ENCODE data around the gene HADHA. TPM values are rescaled to one million over a fixed set of nuclear protein-coding genes. Genes with fewer than 3 reads are reported as not detected.

Gene HADHA
- 116 and 132 TPM in 2 replicates for total RNA-seq

DNA sequence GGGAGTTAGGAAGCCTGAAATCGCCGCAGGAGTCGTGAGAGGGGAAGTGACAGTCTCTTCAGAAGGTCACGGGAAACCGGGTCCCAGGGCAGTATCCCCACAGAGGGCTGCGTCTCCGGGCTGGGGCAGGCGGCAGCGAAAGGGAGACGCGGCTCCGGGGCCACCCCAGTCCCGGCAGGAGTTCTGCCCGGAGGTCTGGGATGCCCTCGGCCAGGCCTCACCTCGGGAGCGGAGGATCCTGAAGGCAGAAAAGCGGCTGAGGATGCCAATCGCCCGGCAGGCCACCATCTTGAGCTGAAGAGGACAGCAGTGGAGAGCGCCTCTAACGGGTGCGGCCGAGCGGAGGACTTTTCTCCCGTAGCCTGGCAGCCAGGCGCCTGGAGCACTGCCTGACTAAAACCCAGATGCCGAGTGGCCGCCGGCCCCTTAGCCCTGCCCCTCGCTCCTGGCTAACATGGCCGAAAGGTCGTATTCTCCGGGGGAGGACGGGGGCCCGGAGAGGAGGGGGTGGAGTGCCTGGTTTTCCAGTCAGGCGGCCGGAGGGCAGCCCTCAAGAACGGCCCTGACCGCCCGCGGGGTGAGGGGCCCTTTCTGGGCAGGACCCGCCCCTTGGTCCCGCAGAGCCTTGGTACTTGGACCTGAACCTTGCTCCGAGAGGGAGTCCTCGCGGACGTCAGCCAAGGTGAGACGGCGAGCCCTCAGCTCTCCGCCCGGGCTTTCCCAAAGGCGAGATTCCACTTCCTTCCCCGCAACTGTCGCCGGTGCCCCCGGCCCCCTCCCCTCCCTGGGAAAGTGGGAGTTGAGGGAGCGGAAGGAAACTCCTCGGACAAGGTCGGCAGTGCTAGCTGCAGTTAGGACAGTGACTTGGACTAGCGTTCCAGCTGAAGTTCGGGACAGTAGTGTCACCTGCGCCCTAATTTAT lies at the start of gene HADHA, which contains the start of gene HADHB:
TSS of gene HADHA (minus strand) at position 324 of the 922 bp plus-strand sequence. CDS start at position 288, 36 bp downstream.
TSS of gene HADHB (plus strand) at position 631 of the 922 bp plus-strand sequence. CDS start 9,316 bp downstream, outside the sequence.

DNA sequence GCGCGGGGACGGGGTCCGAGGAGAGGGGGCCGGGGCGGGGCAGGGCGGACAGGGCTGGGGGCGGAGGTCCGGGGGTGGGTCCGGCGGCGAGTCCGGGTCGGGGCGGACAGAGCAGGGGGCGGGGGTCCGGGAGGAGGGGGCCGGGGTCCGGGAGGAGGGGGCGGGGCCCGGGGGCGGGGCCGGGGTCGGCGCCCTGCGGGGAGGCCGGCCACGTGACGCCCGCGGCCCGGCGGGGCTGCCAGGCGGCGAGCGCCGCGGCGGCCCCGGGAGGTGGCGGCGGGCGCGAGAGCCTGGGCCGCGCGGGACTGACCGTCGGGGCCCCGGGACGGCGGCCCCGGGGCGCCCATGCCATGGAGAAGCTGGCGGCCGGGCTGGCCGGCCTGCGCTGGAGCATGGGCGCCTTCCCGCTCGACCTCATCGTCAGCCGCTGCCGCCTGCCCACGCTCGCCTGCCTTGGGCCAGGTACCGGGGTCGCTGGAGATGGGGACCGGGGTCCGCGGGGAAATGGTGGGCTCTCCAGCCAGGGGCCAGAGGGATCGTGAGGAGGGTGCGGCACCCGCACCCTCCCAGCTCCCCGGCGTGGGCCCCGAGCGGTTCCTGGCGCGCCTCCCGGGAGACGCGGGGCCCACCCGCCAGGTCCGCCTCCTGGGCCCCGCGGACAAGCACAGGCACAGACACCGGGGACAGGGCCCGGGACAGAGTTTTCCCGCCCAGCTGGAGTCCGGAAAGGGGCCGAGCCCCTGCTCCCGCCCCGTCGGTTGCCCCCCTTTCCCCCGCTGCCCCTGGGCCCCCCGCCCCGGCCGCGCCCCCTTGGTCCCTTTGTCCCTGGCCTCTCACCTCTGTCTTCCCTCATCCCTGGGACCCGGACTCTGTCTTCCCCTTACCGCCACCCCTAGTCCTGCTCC lies 71.3 kb downstream of the HADHA start, which contains the start of gene GAREM2:
TSS of gene GAREM2 (plus strand) at position 218 of the 905 bp plus-strand sequence. CDS start at position 351, 133 bp downstream.

Other genes with a start within 250 kb of the HADHA start
- 94.6 and 105 TPM in 2 replicates for gene RAB10, start 210.5 kb downstream of the HADHA start, total RNA-seq
- 5.3 and 6.0 TPM in 2 replicates for gene GAREM2, start 71.5 kb downstream of the HADHA start, total RNA-seq
- gene HADHB, start 307 bp upstream of the HADHA start, total RNA-seq = 108 and 114 TPM in 2 replicates
- 6.3 and 11.0 TPM in 2 replicates for gene SELENOI, start 101.5 kb upstream of the HADHA start, total RNA-seq
- not detected in 2 replicates for gene ADGRF3, start 102.2 kb upstream of the HADHA start, total RNA-seq
- not detected in 2 replicates for gene DRC1, start 157.3 kb upstream of the HADHA start, total RNA-seq
- 0.81 TPM in 1 of 2 replicates, not detected in the other for gene OTOF, start 233.5 kb upstream of the HADHA start, total RNA-seq

Measured in cardiac atrium fibroblast (primary cell).